ENCODE results near the gene TROAP. TPM values are rescaled to one million over a fixed set of nuclear protein-coding genes. Genes with fewer than 3 reads are reported as not detected.
A peak's percentile ranks its signal among the peaks of the same experiment; 100 is the strongest.

TROAP gene
- total and polyA plus RNA-seq, 2 donors (not counting 1 experiment from before 2014, with no cell fraction given), result 0.88 to 1.0 TPM

GRCh38 chr12:49340971-49341776 lies 18.1 kb downstream of the TROAP start:
- no peaks in the 10 kb centered on the region for H3K9me3 Mint-ChIP-seq (ENCODE audit: insufficient read depth)
- Histone ChIP-seq H3K27ac (ENCODE audit: low read length in 2 of 2) (no peak overlapping the region), H3K4me3 (ENCODE audit: control extremely low read depth in 1 of 5, extremely low read depth in 1 of 5, insufficient read depth in 1 of 5, low read depth in 2 of 5, low read length in 4 of 5) (no peak overlapping the region), H3K4me1 (ENCODE audit: control insufficient read depth in 2 of 2, insufficient read depth in 2 of 2, low read length in 2 of 2) (peaks cover 60 to 64% of the 10 kb centered on the region in 2 donors), H3K36me3 (replicated peaks in 1 of 2; ENCODE audit: control extremely low read depth in 1 of 2, control insufficient read depth in 1 of 2, extremely low read depth in 1 of 2, insufficient read depth in 2 of 2, low read length in 1 of 2) (no peaks in the 10 kb centered on the region), H3K9ac (ENCODE audit: low read length) (no peak overlapping the region), H3K79me2 (ENCODE audit: control insufficient read depth, insufficient read depth, low read length) (no peaks in the 10 kb centered on the region), H3K9me3 (ENCODE audit: control extremely low read depth in 1 of 3, control insufficient read depth in 2 of 3, insufficient read depth in 1 of 3, low read length in 2 of 3) (peaks cover 0 to 23% (median 0%) of the 10 kb centered on the region in 3 donors), H3K27me3 (replicated peaks in 1 of 4; ENCODE audit: control extremely low read depth in 1 of 4, control insufficient read depth in 3 of 4, insufficient read depth in 4 of 4, low read length in 3 of 4) (peaks cover 0 to 88% (median 46%) of the 10 kb centered on the region in 4 experiments), H4K20me1 (ENCODE audit: control insufficient read depth, insufficient read depth, low read length, poor library complexity, severe bottlenecking) (peaks cover 17% of the 10 kb centered on the region), H3K4me2 (replicated peaks; ENCODE audit: low read depth, low read length, poor library complexity, severe bottlenecking) (peak overlapping the region; percentile 89), H2AFZ (ENCODE audit: insufficient read depth, low read depth, low read length, poor library complexity, severe bottlenecking) (no peak overlapping the region)
- ATAC-seq (ENCODE audit: low read depth) (no peak), DNase-seq (peak; percentile 33)
- no peak overlapping the region for H3K4me3 Mint-ChIP-seq
- intact Hi-C loops (cut with micrococcal nuclease), result loop anchor here (10.0 kb wide), 2 partner anchors 246 to 504 kb away; partner anchors contain the start of genes BCDIN3D and DHH
- TF ChIP-seq EZH2 (IDR thresholded peaks at IDR 0.05; ENCODE audit: borderline replicate concordance, insufficient read depth, low read depth, low read length, poor library complexity, severe bottlenecking) (no peak), CTCF (IDR thresholded peaks at IDR 0.05) (no peak)
- H3K27me3 Mint-ChIP-seq, result peaks cover 48% of the 10 kb centered on the region
- H3K27ac Mint-ChIP-seq, result peak overlapping the region; percentile 7
- ChIA-PET POLR2A (interaction anchor here (0.6 kb wide), 1 partner anchor 29 kb away, joined by 3 read pairs; no protein-coding TSS in a partner anchor), CTCF (interaction anchor here (0.6 to 4.0 kb wide), 19 partner anchors 9 to 277 kb away, joined by 3 to 74 read pairs (median 6); partner anchors contain the start of genes PRPH, SPATS2 and TROAP)
- peaks cover 54% of the 10 kb centered on the region for H3K4me1 Mint-ChIP-seq
- 53% methylated on average over 10 of the region's 14 CpGs for WGBS (ENCODE audit: insufficient coverage)

- H3K4me3 ChIP-seq (ENCODE audit: control extremely low read depth in 1 of 5, extremely low read depth in 1 of 5, insufficient read depth in 1 of 5, low read depth in 2 of 5, low read length in 4 of 5), result peak overlapping the region in 2 of 5 experiments; percentile 50 to 51
- peaks cover 0 to 88% (median 47%) of the 10 kb centered on the region in 4 experiments for H3K27me3 ChIP-seq (replicated peaks in 1 of 4; ENCODE audit: control extremely low read depth in 1 of 4, control insufficient read depth in 3 of 4, insufficient read depth in 4 of 4, low read length in 3 of 4)
- peak overlapping the region; percentile 86 for H3K4me3 Mint-ChIP-seq
- peaks cover 60 to 65% of the 10 kb centered on the region in 2 donors for H3K4me1 ChIP-seq (ENCODE audit: control insufficient read depth in 2 of 2, insufficient read depth in 2 of 2, low read length in 2 of 2)
- H3K27me3 Mint-ChIP-seq, result peaks cover 53% of the 10 kb centered on the region
- no peak overlapping the region for H3K9ac ChIP-seq (ENCODE audit: low read length)
- peak overlapping the region; percentile 58 for H2AFZ ChIP-seq (ENCODE audit: insufficient read depth, low read depth, low read length, poor library complexity, severe bottlenecking)
- H3K36me3 ChIP-seq (replicated peaks in 1 of 2; ENCODE audit: control extremely low read depth in 1 of 2, control insufficient read depth in 1 of 2, extremely low read depth in 1 of 2, insufficient read depth in 2 of 2, low read length in 1 of 2), result no peaks in the 10 kb centered on the region
- 21% methylated on average over 19 of the region's 21 CpGs for WGBS (ENCODE audit: insufficient coverage)
- TF ChIP-seq CTCF (IDR thresholded peaks at IDR 0.05), result no peak
- TF ChIP-seq EZH2 (IDR thresholded peaks at IDR 0.05; ENCODE audit: borderline replicate concordance, insufficient read depth, low read depth, low read length, poor library complexity, severe bottlenecking), result no peak
- H3K9me3 ChIP-seq (ENCODE audit: control extremely low read depth in 1 of 3, control insufficient read depth in 2 of 3, insufficient read depth in 1 of 3, low read length in 2 of 3), result peaks cover 0 to 22% (median 0%) of the 10 kb centered on the region in 3 donors
- no peak overlapping the region for H3K27ac Mint-ChIP-seq
- H3K79me2 ChIP-seq (ENCODE audit: control insufficient read depth, insufficient read depth, low read length), result no peaks in the 10 kb centered on the region
- intact Hi-C loops (cut with micrococcal nuclease), result loop anchor here (1.0 to 10.0 kb wide), 3 partner anchors 53 to 503 kb away; partner anchors contain the start of genes BCDIN3D and DHH
- POLR2A ChIA-PET, result interaction anchor here (0.6 kb wide), 2 partner anchors 8 to 29 kb away, joined by 3 read pairs; no protein-coding TSS in a partner anchor
- peaks cover 17% of the 10 kb centered on the region for H4K20me1 ChIP-seq (ENCODE audit: control insufficient read depth, insufficient read depth, low read length, poor library complexity, severe bottlenecking)
- H3K27ac ChIP-seq (ENCODE audit: low read length in 2 of 2), result no peak overlapping the region
- CTCF ChIA-PET, result interaction anchor here (0.6 to 4.0 kb wide), 20 partner anchors 9 to 278 kb away, joined by 3 to 74 read pairs (median 6); partner anchors contain the start of genes PRPH, SPATS2 and TROAP
- H3K4me1 Mint-ChIP-seq, result peaks cover 57% of the 10 kb centered on the region
- no peak for ATAC-seq (ENCODE audit: low read depth)
- peak overlapping the region; percentile 89 for H3K4me2 ChIP-seq (replicated peaks; ENCODE audit: low read depth, low read length, poor library complexity, severe bottlenecking)
- DNase-seq, result no peak
- H3K9me3 Mint-ChIP-seq (ENCODE audit: insufficient read depth), result no peaks in the 10 kb centered on the region
Measured at GRCh38 chr12:49341777-49342065, 18.7 kb downstream of the TROAP start.
